GM12878 (cell line): ENCODE results near the gene ENTPD3.
"Not testable (repeated sequence)": the region's sequence is repeated elsewhere in the genome, so short reads cannot be mapped to it uniquely, and the experiment has no call there.

ENCODE experiments used
- CTCF ChIP-seq, 3 experiments: IDR thresholded peaks in 2 of 3; conservative IDR thresholded peaks in 1 of 3; 2 replicates each; pipeline ENCODE4 v1.5.1; 2011; ENCODE audit warnings: low read depth in 3 of 3, low read length in 3 of 3, mild to moderate bottlenecking in 3 of 3, control low read depth in 2 of 3, moderate library complexity in 2 of 3, inconsistent platforms in 1 of 3, mixed read lengths in 1 of 3; ENCODE audit not compliant: control insufficient read depth in 2 of 3, insufficient read depth in 1 of 3; ENCODE audit errors: extremely low read depth in 1 of 3
- EZH2 ChIP-seq: IDR thresholded peaks from 2 replicates; pipeline ENCODE4 v1.6.1; 2012; ENCODE audit warnings: low read depth, mild to moderate bottlenecking, control low read depth, inconsistent platforms, low read length, borderline replicate concordance; ENCODE audit not compliant: control insufficient read depth
- POLR2AphosphoS5 ChIP-seq: IDR thresholded peaks from 2 replicates; pipeline ENCODE4 v1.6.1; 2011; ENCODE audit warnings: mild to moderate bottlenecking, low read length, inconsistent platforms

- not testable (repeated sequence) for TF ChIP-seq EZH2; CTCF (IDR thresholded peaks at IDR 0.05 in 2 of 3, conservative IDR thresholded peaks at IDR 0.05 in 1 of 3; ENCODE audit: control insufficient read depth in 2 of 3, extremely low read depth in 1 of 3, insufficient read depth in 1 of 3, low read depth in 3 of 3, low read length in 3 of 3); POLR2AphosphoS5
These were observed 75.9 kb downstream of the ENTPD3 start for GRCh38 chr3:40462838-40463237.
